Activated T-helper 1 cell treated with anti-CD3 and anti-CD28 coated beads, Interleukin-12 subunit alpha, Interleukin-12 subunit beta, Interleukin-2, Interleukin-4 antibody, amounts not matched to agents 30 ng/mL and 10 ng/mL and 1 ng/mL, durations not matched to agents 14 hours and 24 hours and 36 hours (primary cell): ENCODE measurements around the gene WDR36. TPM values are rescaled to one million over a fixed set of nuclear protein-coding genes. Genes with fewer than 3 reads are reported as not detected.
A peak's percentile ranks its signal among the peaks of the same experiment; 100 is the strongest.

Source experiments
- DNase-seq: peaks from one replicate; pipeline ENCODE4 v3.0.0; 2021; ENCODE audit warnings: low spot score
- H3K27ac Mint-ChIP-seq: one replicate; pipeline ENCODE4 v1.8.0; 2021; ENCODE audit warnings: mild to moderate bottlenecking, mixed read lengths
- H3K27me3 Mint-ChIP-seq: one replicate; pipeline ENCODE4 v1.8.0; 2022; ENCODE audit warnings: mild to moderate bottlenecking, moderate library complexity, mixed read lengths; ENCODE audit not compliant: insufficient read depth
- H3K36me3 Mint-ChIP-seq: one replicate; pipeline ENCODE4 v1.8.0; 2021; ENCODE audit warnings: low read depth, mixed read lengths
- H3K4me1 Mint-ChIP-seq: one replicate; pipeline ENCODE4 v1.8.0; 2021; ENCODE audit warnings: low read depth, mixed read lengths
- H3K4me3 Mint-ChIP-seq: one replicate; pipeline ENCODE4 v1.8.0; 2021; ENCODE audit warnings: mild to moderate bottlenecking, moderate library complexity, mixed read lengths
- H3K9me3 Mint-ChIP-seq: one replicate; pipeline ENCODE4 v1.8.0; 2021; ENCODE audit warnings: mixed read lengths
- intact Hi-C: fragments of 100-400 bp; cut with micrococcal nuclease; formaldehyde crosslinking; loops from one replicate; pipeline ENCODE4 v1.15.1; 2024
- total RNA-seq: library from RNA; stranded (reverse); gene quantifications from 2 replicates; pipeline ENCODE4 v1.2.3, GENCODE V29; 2022

The WDR36 gene
- total RNA-seq, 1 donor from 2014 or later: 82.5 TPM

DNA sequence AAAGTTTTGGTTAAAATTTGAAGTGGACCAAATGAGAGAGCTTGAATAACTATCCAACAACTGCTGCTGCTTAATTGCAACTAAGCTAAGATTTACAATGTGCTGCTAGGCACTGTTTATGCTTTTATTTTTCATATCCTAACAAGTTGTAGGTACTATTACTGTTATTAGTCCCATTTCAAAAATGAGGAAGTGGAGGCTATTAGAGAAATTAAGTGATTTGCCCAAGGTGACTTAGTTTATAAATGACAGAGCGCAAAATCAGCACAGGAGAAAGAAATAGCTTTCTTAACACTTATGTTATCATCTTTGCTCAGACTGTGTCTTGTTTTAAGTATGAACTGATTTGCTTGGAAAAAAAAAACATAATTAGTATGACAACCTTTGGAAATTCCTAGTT is 23.1 kb downstream of the WDR36 start:
- Mint-ChIP-seq H3K4me1 (peaks cover 19% of the 10 kb centered on the region), H3K9me3 (no peaks in the 10 kb centered on the region), H3K4me3 (no peak overlapping the region), H3K36me3 (peaks cover 43% of the 10 kb centered on the region), H3K27ac (no peak overlapping the region), H3K27me3 (no peaks in the 10 kb centered on the region)
- no peak for DNase-seq
- intact Hi-C loops: loop anchor here (5.0 kb wide), 1 partner anchor 382 kb away; no protein-coding TSS in a partner anchor

DNA sequence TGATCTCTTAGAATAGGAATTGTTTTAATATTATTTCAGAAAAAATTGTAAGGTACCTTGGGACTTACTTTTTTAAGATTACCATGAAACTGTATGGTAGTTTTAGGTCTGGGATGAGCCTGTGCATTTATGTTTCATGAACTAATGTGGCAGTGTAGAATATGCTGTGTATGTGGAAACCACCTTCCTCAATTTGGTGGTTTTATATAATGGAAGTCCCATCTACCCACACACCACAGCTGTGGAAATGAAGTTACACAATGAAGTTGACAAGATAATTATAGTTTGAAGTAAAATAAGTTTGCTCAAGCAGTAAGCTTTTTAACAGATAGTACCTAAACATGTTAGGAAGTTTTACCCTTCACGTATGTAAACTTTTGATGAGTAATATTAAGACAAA is 24.4 kb downstream of the WDR36 start:
- intact Hi-C loops: loop anchor here (5.0 kb wide), 1 partner anchor 381 kb away; no protein-coding TSS in a partner anchor
- H3K27ac Mint-ChIP-seq: no peak overlapping the region
- no peaks in the 10 kb centered on the region for H3K27me3 Mint-ChIP-seq
- peaks cover 19% of the 10 kb centered on the region for H3K4me1 Mint-ChIP-seq
- H3K36me3 Mint-ChIP-seq: peaks cover 45% of the 10 kb centered on the region
- no peaks in the 10 kb centered on the region for H3K9me3 Mint-ChIP-seq
- no peak overlapping the region for H3K4me3 Mint-ChIP-seq
- no peak for DNase-seq

DNA sequence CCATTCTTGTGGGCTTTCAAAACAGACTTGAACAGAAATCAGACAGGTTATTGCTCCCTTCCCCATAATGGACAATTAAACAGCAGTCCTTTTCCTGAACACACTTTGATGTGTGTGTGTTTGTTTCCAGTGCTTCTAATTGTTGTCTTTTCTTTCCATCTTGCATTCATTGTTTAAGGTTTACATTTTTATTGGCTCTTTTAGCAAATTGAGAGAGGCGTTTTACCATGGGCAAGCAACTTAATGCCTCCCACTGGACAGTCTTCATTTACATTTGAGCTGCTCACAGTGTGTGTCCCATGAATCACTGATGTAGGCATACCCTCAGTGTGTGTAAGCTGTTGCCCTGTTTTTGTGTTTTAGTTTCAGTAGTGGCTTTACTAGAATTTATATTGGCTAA is 25.0 kb downstream of the WDR36 start:
- no peak overlapping the region for H3K4me3 Mint-ChIP-seq
- H3K4me1 Mint-ChIP-seq: peaks cover 19% of the 10 kb centered on the region
- intact Hi-C loops: loop anchor here (5.0 kb wide), 1 partner anchor 380 kb away; no protein-coding TSS in a partner anchor
- DNase-seq: no peak
- H3K27ac Mint-ChIP-seq: no peak overlapping the region
- peaks cover 48% of the 10 kb centered on the region for H3K36me3 Mint-ChIP-seq
- H3K9me3 Mint-ChIP-seq: no peaks in the 10 kb centered on the region
- no peaks in the 10 kb centered on the region for H3K27me3 Mint-ChIP-seq

DNA sequence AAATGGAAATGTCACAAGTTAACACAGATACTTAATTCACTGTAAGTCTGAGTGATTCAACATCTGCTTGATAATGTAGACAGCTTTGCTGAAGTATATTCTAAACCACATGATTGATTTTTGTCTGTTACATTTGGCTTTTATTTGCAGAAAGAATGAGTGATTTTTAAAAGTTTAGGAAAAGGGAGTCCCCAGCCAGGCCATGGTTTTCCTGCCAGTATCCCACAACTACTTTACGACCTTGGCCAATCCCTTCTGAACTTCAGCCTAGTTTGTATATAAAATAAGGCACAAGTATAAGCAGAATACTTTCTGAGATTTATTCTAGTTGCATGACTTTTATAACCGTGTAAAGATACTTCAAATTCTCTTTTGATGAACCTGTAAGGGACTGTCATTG is 27.1 kb downstream of the WDR36 start:
- peaks cover 19% of the 10 kb centered on the region for H3K4me1 Mint-ChIP-seq
- no peak overlapping the region for H3K27ac Mint-ChIP-seq
- H3K4me3 Mint-ChIP-seq: no peak overlapping the region
- no peaks in the 10 kb centered on the region for H3K27me3 Mint-ChIP-seq
- intact Hi-C loops: loop anchor here (2.0 to 5.0 kb wide), 2 partner anchors 26 to 378 kb away; partner anchors contain the start of gene WDR36
- H3K9me3 Mint-ChIP-seq: no peaks in the 10 kb centered on the region
- no peak for DNase-seq
- peaks cover 48% of the 10 kb centered on the region for H3K36me3 Mint-ChIP-seq

DNA sequence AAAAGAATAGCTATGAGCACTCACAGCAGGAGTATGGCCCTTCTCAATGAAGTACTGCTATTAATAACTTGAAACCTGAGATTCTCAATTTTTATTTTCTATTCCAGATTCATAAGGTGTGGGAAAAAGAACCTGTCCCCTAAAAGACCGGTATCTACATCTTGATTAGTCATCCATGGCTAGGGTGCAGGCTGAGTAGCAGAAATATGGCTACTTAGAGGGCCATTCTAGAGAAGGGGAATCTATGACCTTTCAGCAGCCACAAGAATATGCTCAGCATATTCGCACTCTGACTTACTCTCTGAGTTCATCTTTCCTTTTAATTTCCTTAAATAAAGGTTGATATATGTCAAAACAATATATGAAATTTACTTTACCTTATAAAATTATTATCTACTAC is 27.7 kb downstream of the WDR36 start:
- no peaks in the 10 kb centered on the region for H3K27me3 Mint-ChIP-seq
- H3K27ac Mint-ChIP-seq: no peak overlapping the region
- peaks cover 24% of the 10 kb centered on the region for H3K4me1 Mint-ChIP-seq
- peaks cover 51% of the 10 kb centered on the region for H3K36me3 Mint-ChIP-seq
- H3K9me3 Mint-ChIP-seq: no peaks in the 10 kb centered on the region
- intact Hi-C loops: loop anchor here (2.0 to 5.0 kb wide), 2 partner anchors 27 to 377 kb away; partner anchors contain the start of gene WDR36
- no peak for DNase-seq
- no peak overlapping the region for H3K4me3 Mint-ChIP-seq

DNA sequence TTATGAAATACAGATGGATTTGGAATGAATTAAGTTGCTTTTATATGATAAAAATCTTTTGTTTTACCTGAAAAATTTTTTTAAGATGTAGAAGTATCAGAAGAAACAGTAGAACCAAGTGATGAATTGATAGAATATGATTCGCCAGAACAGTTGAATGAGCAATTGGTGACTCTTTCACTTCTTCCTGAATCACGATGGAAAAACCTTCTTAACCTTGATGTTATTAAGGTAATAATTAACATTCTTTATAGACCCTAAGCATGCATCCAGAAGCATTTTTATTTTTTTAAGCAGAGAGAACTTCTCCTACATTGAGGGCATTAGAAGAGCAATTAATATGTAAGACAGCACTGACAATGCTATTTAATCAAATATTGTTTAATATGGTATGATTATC is 28.8 kb downstream of the WDR36 start:
- DNase-seq: no peak
- Mint-ChIP-seq H3K9me3 (no peaks in the 10 kb centered on the region), H3K27me3 (no peaks in the 10 kb centered on the region), H3K27ac (no peak overlapping the region), H3K36me3 (peaks cover 52% of the 10 kb centered on the region), H3K4me3 (no peak overlapping the region), H3K4me1 (peaks cover 24% of the 10 kb centered on the region)
- intact Hi-C loops: no loop called here

DNA sequence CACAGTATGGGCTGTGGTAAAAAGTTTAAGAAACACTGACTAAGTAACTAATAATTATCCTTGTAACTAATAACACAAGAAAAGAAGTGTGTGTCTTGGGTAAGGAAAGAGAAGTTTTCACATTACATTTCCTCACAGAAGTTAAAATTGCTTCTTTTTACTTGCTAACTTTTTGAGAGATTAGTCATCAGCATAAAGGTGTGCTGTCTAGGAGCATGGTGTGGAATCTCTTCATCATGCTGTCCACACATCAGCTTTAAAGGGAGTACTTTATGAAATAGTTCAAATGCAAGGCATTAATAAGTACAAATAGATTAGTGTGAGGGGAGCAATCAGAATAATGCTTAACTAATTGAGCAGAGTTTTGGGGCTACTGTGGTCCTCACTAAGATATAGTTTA is 29.8 kb downstream of the WDR36 start:
- H3K27me3 Mint-ChIP-seq: no peaks in the 10 kb centered on the region
- no peak for DNase-seq
- H3K27ac Mint-ChIP-seq: no peak overlapping the region
- intact Hi-C loops: no loop called here
- no peaks in the 10 kb centered on the region for H3K9me3 Mint-ChIP-seq
- no peak overlapping the region for H3K4me3 Mint-ChIP-seq
- H3K36me3 Mint-ChIP-seq: peaks cover 55% of the 10 kb centered on the region
- H3K4me1 Mint-ChIP-seq: peaks cover 17% of the 10 kb centered on the region

DNA sequence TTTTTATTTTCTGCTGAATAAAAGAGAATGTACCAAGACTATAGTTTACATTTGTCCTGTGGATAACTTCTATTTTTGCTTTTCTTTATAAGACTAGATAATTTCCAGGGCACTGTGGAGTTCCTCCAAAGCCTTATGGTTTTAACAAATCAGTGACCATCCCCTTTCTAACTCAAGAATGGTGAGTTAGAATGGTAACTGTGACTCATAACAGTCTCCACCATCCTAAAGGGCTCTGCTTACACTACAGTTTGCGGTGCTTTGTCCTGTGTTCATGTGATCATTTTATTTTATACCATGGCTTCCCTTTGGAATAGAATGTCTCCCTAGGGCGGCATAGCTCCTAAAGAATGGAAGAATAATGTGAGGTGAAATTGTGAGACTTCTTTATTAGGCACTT is 30.2 kb downstream of the WDR36 start:
- Mint-ChIP-seq H3K36me3 (peaks cover 50% of the 10 kb centered on the region), H3K27ac (no peak overlapping the region), H3K4me3 (no peak overlapping the region), H3K27me3 (no peaks in the 10 kb centered on the region), H3K9me3 (no peaks in the 10 kb centered on the region), H3K4me1 (peaks cover 12% of the 10 kb centered on the region)
- intact Hi-C loops: no loop called here
- no peak for DNase-seq

DNA sequence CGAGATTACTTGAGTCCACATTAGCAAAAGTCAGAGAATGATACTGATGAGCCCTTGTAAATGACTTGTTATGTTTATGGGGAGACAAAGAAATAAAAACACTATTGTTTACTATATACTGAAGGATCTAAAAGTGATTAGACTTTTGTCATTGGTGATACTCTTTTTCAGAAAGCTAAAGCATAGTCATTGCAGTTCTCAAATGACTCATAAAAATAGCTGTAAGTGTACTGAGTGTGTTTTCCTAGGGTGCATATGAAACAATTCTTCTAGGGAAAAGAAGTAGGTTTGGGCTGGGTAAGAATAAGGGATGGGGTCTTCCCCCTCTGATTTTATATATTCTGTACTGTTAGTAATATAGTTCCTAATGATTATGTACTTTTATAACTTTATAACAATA is 32.6 kb downstream of the WDR36 start:
- peaks cover 4% of the 10 kb centered on the region for H3K4me1 Mint-ChIP-seq
- no peak for DNase-seq
- H3K36me3 Mint-ChIP-seq: peaks cover 40% of the 10 kb centered on the region
- intact Hi-C loops: loop anchor here (2.0 kb wide), 1 partner anchor 16 kb away; no protein-coding TSS in a partner anchor
- no peak overlapping the region for H3K27ac Mint-ChIP-seq
- no peak overlapping the region for H3K4me3 Mint-ChIP-seq
- no peaks in the 10 kb centered on the region for H3K27me3 Mint-ChIP-seq
- no peaks in the 10 kb centered on the region for H3K9me3 Mint-ChIP-seq

DNA sequence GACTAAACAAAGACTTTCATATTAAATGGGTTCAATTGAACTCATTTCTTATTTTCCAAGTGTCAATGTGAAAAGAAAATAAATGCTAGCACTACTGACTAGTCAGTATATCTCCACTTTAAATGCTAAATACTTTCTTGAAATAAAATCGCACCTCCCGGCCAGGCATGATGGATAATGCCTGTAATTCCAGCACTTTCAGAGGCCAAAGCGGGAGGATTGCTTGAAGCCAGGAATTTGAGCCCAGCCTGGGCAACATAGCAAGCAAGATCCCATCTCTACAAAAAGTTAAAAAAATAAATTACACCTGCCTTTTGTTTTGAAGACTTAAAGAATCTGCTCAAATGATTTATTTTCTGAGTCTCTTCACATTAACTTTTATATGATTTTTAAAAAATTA is 34.7 kb downstream of the WDR36 start:
- Mint-ChIP-seq H3K9me3 (no peaks in the 10 kb centered on the region), H3K27me3 (no peaks in the 10 kb centered on the region), H3K36me3 (peaks cover 31% of the 10 kb centered on the region), H3K4me1 (peaks cover 5% of the 10 kb centered on the region), H3K4me3 (no peak overlapping the region), H3K27ac (no peak overlapping the region)
- intact Hi-C loops: no loop called here
- no peak for DNase-seq

DNA sequence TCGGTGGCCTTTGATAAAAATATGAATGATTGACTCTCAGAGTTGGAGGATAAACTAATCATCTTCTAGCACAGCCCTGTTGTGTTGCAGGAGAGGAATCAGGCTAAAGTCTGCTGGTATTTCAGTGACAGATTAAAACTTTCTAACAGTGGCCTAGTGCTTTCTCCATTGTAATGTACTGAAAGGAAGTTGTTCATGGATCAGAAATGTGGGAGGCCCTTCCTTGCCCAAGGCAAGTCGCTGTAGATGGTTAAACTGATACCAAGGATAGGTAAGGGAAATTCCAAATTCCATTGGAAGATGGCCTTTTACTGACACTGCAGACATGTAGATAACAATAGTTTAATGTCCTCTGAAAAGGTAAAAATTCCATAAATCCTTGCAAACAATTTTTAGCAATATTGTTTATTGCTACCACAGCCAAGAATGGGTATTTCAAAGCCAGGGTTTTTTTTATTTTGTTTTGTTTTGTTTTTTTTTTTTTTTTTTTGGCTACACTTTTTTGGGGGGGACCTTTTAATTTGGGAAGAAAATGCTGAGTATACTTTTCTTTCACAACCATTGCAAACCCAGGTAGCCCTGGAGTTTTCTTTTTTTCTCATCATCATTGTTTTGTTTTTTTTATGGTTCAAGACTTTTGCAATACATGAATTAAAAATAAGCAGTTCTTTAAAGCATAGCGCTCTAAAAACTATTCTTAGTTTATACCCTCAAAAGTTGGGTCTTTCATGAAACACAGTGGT is 35.5 kb downstream of the WDR36 start:
- H3K36me3 Mint-ChIP-seq: peaks cover 26% of the 10 kb centered on the region

DNA sequence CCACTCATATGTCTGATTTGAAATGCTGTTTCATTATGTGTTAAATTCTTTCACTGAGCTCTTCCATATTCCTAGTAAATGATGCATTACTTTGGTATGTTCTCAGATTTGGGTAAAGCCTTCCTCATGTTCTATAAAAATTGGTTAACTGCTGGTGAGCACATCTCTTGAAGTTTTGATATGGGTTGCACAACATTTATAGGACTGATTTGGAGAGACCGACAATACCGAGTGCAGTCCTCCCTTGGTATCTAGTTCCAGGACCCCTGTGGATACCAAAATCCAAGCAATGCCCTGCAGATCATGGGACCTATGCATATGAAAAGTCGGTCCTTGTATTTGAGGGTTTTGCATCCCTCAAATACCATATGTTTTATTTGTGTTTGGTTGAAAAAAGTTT is 37.8 kb downstream of the WDR36 start:
- Mint-ChIP-seq H3K27me3 (no peaks in the 10 kb centered on the region), H3K4me3 (no peak overlapping the region), H3K36me3 (peaks cover 13% of the 10 kb centered on the region), H3K4me1 (peaks cover 11% of the 10 kb centered on the region), H3K9me3 (no peaks in the 10 kb centered on the region), H3K27ac (no peak overlapping the region)
- DNase-seq: no peak
- intact Hi-C loops: no loop called here

More for the DNA sequence above, 35.5 kb downstream of the WDR36 start:
- H3K4me1 Mint-ChIP-seq: peaks cover 12% of the 10 kb centered on the region
- H3K9me3 Mint-ChIP-seq: no peaks in the 10 kb centered on the region
- H3K27ac Mint-ChIP-seq: no peak overlapping the region
- no peaks in the 10 kb centered on the region for H3K27me3 Mint-ChIP-seq
- H3K4me3 Mint-ChIP-seq: no peak overlapping the region
- intact Hi-C loops: no loop called here
- DNase-seq: no peak

DNA sequence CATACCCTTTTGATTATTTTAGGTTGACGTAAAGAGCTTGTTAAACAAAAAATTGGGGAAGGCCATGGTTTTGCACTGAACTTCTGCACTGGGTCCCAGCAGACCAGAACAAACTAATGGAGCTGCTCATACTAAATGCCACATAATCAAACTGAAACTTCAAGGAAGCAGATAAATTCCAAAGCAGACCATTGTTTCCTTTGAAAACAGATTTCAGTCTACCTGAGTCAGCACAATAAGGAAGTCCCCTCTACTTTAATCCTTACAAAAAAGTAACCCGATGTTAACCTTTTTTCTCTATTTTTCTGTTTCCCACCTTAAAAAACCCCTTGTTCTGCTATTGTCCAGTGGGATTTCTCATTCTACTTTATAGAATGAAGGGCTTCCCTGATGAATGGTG is 39.2 kb downstream of the WDR36 start:
- peaks cover 9% of the 10 kb centered on the region for H3K36me3 Mint-ChIP-seq
- peaks cover 11% of the 10 kb centered on the region for H3K4me1 Mint-ChIP-seq
- peak overlapping the region; percentile 53 for H3K27ac Mint-ChIP-seq
- H3K27me3 Mint-ChIP-seq: no peaks in the 10 kb centered on the region
- DNase-seq: no peak
- intact Hi-C loops: no loop called here
- H3K9me3 Mint-ChIP-seq: no peaks in the 10 kb centered on the region
- no peak overlapping the region for H3K4me3 Mint-ChIP-seq
